A549 (cell line): Measurements from ENCODE around the gene COPS7A.
A peak's percentile ranks its signal among the peaks of the same experiment; 100 is the strongest.

Experiments used
- HDAC2 ChIP-seq: fragments of 200-600 bp; sonication (generic); IDR thresholded peaks from 2 replicates; pipeline ENCODE4 v1.6.1; 2016
- HMGXB4 ChIP-seq: fragments of 250-450 bp; sonication (Bioruptor Pico); IDR thresholded peaks from 2 replicates; pipeline ENCODE4 v1.5.0; 2021; ENCODE audit warnings: mild to moderate bottlenecking, moderate library complexity, borderline replicate concordance
- RAD21 ChIP-seq, 2 experiments: fragments of >200 bp in 1 of 2; sonication (Bioruptor Twin) in 1 of 2; formaldehyde crosslinking in 1 of 2; IDR thresholded peaks in 1 of 2; conservative IDR thresholded peaks in 1 of 2; 2 replicates in 1 of 2; 3 replicates in 1 of 2; pipeline ENCODE4 v1.6.1; 2012 to 2018; ENCODE audit warnings: inconsistent platforms in 1 of 2
- TF ChIP-seq, protein P1 (sequence below): fragments of >200 bp; sonication (Bioruptor Twin); formaldehyde crosslinking; IDR thresholded peaks from 3 replicates; pipeline ENCODE4 v1.5.1; 2016

DNA sequence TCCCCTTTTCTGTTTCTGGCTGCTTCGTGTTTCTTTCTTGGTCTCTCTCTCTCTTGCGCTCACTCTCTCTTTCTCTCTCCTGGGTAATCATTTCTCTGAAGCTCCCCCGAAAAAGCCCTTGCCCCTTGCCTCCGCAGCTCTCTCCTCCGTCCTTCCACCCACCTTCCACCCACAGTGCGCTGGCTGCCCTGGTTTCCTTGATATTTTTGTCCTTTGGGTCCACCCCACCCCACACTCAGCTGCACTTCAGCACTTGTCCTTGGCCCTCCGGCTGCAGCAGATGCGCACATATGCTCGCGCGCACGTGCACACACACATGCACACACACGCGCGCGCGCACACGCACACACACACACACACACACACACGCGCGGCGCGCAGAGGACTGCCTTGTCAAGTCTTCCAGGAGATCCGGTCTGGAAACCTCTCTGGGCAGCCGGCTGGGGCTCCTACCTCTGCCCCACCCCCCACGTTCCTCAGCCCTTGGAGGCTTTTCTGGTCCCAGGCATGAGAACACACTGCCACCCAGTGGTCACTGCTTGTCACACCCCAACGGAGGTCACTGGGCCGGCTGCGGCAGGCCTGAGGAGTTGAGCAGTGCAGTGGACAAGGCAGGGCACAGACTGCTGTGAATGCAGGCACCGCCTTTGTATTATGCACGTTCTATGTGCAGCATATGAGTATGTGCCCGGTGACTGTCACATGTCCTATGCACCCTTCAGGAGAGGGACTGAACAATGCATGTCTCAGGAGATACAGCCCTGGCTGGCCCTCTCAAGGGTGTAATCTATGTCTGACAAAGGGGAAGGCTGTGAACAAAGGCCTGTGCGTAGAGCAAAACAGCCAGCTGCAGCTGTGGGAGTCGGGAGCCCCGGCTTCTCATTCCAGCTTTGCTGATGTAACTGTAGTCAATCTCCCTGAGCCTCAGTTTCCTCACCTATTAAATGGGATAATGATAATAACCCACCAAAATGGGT, 55.0 kb downstream of the COPS7A start:
- TF ChIP-seq HMGXB4 (CRISPR knock-in tag) (0 out of 2 replicates have a peak, but pooled peaks have one; percentile 56), RAD21 (conservative IDR thresholded peaks at IDR 0.05 in 1 of 2, IDR thresholded peaks at IDR 0.05 in 1 of 2) (peak; percentile 98 to 99), HDAC2 (no peak)
- TF ChIP-seq, protein P1, sequence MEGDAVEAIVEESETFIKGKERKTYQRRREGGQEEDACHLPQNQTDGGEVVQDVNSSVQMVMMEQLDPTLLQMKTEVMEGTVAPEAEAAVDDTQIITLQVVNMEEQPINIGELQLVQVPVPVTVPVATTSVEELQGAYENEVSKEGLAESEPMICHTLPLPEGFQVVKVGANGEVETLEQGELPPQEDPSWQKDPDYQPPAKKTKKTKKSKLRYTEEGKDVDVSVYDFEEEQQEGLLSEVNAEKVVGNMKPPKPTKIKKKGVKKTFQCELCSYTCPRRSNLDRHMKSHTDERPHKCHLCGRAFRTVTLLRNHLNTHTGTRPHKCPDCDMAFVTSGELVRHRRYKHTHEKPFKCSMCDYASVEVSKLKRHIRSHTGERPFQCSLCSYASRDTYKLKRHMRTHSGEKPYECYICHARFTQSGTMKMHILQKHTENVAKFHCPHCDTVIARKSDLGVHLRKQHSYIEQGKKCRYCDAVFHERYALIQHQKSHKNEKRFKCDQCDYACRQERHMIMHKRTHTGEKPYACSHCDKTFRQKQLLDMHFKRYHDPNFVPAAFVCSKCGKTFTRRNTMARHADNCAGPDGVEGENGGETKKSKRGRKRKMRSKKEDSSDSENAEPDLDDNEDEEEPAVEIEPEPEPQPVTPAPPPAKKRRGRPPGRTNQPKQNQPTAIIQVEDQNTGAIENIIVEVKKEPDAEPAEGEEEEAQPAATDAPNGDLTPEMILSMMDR, result peak; percentile 94
